Measurements from ENCODE around the gene STYK1. TPM values are rescaled to one million over a fixed set of nuclear protein-coding genes. Genes with fewer than 3 reads are reported as not detected.
A peak's percentile ranks its signal among the peaks of the same experiment; 100 is the strongest.
"Not testable (repeated sequence)": the region's sequence is repeated elsewhere in the genome, so short reads cannot be mapped to it uniquely, and the experiment has no call there.

Gene STYK1
- total RNA-seq, 1 donor from 2014 or later, result 0.21 TPM

DNA sequence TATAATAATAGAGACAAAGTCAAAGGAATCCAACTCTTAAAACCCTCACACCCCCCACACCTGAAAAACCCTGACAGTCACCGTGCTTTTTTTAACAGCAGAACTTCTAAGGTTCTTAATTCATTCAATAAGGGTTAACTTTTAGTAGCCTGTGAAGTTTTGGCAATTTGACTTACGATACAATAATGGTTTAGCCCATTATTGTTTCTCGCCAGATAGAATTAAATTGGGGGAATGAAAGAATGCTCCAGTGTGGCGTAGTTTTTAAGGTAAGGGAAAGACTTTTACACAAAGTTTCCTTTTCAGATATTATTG is 59.8 kb downstream of the STYK1 start:
- peaks cover 0 to 6% of the 10 kb centered on the region in 2 donors for H3K4me1 ChIP-seq
- H3K27ac ChIP-seq, result peak overlapping the region; percentile 87 to 94
- intact Hi-C loops (cut with DNase I), result no loop called here
- H3K4me3 ChIP-seq, result peak overlapping the region; percentile 86 to 99
- TF ChIP-seq, protein P1, sequence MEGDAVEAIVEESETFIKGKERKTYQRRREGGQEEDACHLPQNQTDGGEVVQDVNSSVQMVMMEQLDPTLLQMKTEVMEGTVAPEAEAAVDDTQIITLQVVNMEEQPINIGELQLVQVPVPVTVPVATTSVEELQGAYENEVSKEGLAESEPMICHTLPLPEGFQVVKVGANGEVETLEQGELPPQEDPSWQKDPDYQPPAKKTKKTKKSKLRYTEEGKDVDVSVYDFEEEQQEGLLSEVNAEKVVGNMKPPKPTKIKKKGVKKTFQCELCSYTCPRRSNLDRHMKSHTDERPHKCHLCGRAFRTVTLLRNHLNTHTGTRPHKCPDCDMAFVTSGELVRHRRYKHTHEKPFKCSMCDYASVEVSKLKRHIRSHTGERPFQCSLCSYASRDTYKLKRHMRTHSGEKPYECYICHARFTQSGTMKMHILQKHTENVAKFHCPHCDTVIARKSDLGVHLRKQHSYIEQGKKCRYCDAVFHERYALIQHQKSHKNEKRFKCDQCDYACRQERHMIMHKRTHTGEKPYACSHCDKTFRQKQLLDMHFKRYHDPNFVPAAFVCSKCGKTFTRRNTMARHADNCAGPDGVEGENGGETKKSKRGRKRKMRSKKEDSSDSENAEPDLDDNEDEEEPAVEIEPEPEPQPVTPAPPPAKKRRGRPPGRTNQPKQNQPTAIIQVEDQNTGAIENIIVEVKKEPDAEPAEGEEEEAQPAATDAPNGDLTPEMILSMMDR (IDR thresholded peaks at IDR 0.05), result no peak
- peaks cover 3 to 12% of the 10 kb centered on the region in 2 donors for H3K36me3 ChIP-seq
- H3K9me3 ChIP-seq, result no peaks in the 10 kb centered on the region
- DNase-seq (ENCODE audit: low spot score in 2 of 2), result no peak
- no peaks in the 10 kb centered on the region for H3K27me3 ChIP-seq

DNA sequence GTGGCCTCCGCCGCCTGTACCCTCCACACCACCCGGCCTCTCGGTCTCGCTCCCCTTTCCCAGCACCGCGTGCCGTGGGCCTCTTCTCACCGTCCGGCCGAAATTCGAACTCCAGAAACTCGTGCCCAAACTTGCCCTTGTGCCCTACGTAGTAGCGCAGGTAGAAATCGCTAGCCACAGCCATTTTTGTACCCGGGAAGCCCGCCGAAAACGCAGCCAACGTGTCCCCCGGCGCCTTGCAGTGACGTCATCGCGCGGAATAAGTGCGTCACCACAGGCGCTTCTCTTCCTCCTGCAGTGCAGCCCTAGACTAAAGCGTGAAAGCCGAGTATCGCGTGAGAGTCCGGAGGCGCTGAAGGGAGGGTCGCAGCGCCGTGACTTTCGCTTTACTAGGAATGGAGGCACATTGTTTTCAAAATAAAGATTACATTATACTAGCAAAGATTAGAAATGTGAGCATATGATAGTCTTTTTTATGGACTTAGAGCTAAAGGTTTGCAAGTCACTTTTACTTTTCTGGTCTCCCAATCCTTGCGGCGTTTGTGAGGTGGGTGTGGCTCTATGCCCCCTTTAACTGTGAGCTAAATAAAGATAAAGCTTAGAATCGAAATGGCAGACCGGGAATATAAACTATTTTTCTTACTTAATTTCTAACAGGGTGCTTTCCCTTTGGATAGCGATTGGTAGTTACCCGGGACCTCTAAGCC is 60.4 kb downstream of the STYK1 start, which contains the start of gene MAGOHB:
MAGOHB (minus strand) TSS at position 261 of the 707 bp plus-strand sequence; CDS start at position 184, 77 bp downstream.
- intact Hi-C loops (cut with DNase I), result loop anchor here (1.0 to 2.0 kb wide), 3 partner anchors 137 to 401 kb away; partner anchors contain the start of gene GABARAPL1
- Histone ChIP-seq H3K4me3 (peak within 1 kb of the TSS; percentile 86 to 99), H3K9me3 (no peaks in the 10 kb centered on the region), H3K27me3 (no peaks in the 10 kb centered on the region), H3K36me3 (peaks cover 3 to 17% of the 10 kb centered on the region in 2 donors), H3K4me1 (peaks cover 0 to 6% of the 10 kb centered on the region in 2 donors), H3K27ac (peak within 1 kb of the TSS; percentile 87 to 94)
- TF ChIP-seq, protein P1 (IDR thresholded peaks at IDR 0.05), result no peak
- DNase-seq (ENCODE audit: low spot score in 2 of 2), result peak; percentile 82 to 98

DNA sequence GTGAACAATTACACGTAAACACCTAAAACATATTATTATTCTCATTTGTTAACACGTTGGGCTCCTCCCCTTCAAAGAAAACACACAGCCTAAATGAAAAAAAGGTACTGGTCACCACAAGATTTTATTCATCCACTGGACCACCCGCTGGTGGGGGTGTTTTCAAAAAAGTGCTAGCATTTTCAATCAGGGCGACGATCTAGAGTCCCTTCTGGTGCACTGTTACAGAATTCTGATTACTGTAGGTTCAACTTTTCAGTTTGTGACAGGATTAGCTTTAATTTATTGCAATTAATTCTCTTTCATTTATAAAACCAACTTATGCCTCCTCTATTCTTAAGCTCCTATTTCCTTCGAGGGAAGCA is 60.9 kb downstream of the STYK1 start:
- H3K27ac ChIP-seq, result peak overlapping the region; percentile 87 to 94
- TF ChIP-seq, protein P1 (IDR thresholded peaks at IDR 0.05), result no peak
- no peak for DNase-seq (ENCODE audit: low spot score in 2 of 2)
- intact Hi-C loops (cut with DNase I), result loop anchor here (1.0 to 2.0 kb wide), 3 partner anchors 137 to 400 kb away; partner anchors contain the start of gene GABARAPL1
- H3K4me1 ChIP-seq, result peaks cover 0 to 6% of the 10 kb centered on the region in 2 donors
- no peaks in the 10 kb centered on the region for H3K9me3 ChIP-seq
- H3K4me3 ChIP-seq, result peak overlapping the region; percentile 86 to 99
- peaks cover 3 to 17% of the 10 kb centered on the region in 2 donors for H3K36me3 ChIP-seq
- H3K27me3 ChIP-seq, result no peaks in the 10 kb centered on the region

DNA sequence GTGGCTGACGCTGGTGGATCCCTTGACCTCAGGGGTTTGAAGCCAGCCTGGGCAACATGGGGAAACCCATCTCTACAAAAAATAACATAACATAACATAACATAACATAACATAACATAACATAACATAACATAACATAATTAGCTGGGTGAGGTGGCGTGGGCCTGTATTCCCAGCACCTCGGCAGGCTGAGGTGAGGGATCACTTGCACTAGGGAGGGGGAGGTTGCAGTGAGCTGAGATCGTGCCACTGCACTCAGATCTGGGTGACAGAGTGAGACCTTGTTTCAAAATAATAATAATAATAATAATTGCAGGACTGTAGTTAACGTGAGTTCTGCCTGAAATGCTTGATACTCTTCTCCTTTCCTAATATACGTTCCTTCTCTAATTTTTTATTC is 61.7 kb downstream of the STYK1 start:
- H3K9me3 ChIP-seq, result no peaks in the 10 kb centered on the region
- peak overlapping the region in 1 of 2 donors; percentile 99 for H3K4me3 ChIP-seq
- intact Hi-C loops (cut with DNase I), result loop anchor here (2.0 kb wide), 1 partner anchor 399 kb away; the partner anchor contains the start of gene GABARAPL1
- H3K36me3 ChIP-seq, result peaks cover 7 to 24% of the 10 kb centered on the region in 2 donors
- no peak for DNase-seq (ENCODE audit: low spot score in 2 of 2)
- no peak overlapping the region for H3K27ac ChIP-seq
- H3K27me3 ChIP-seq, result no peaks in the 10 kb centered on the region
- H3K4me1 ChIP-seq, result peaks cover 0 to 6% of the 10 kb centered on the region in 2 donors
- TF ChIP-seq, protein P1 (IDR thresholded peaks at IDR 0.05), result no peak

DNA sequence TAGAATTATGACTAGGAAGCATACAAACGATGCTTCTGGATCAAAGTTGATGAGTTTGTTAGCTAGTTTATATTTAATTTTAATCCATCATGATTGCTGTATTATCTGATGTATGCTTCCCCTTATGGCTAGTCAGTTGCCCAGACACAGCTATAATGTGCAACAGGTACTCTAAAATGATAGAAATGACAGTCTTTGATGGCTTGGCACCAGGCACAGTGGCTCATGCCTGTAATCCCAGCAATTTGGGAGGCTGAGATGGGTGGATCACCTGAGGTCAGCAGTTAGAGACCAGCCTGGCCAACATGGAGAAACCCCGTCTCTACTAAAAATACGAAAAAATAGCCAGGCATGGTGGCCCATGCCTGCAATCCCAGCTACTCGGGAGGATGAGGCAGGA is 62.6 kb downstream of the STYK1 start:
- H3K27me3 ChIP-seq; H3K9me3 ChIP-seq; H3K4me3 ChIP-seq; DNase-seq (ENCODE audit: low spot score in 2 of 2); intact Hi-C loops (cut with DNase I); H3K4me1 ChIP-seq; H3K27ac ChIP-seq: not testable (repeated sequence)
- peaks cover 11 to 27% of the 10 kb centered on the region in 2 donors for H3K36me3 ChIP-seq

DNA sequence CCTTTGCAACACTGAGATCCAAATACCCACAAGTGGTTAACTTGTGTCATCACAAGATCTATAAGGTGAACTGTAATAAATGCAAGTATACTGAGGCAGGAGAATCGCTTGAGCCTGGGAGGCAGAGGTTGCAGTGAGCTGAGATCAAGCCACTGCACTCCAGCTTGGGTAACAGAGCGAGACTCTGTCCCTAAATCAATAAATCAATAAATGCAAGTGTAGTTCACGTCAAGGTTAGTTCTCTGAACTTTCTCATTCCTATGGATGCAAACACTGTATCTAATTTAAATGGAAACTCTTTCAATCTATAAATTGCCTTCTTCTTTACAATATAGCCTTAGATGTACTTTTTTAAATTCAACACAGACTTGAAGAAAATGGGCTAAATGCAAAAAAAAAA is 63.7 kb downstream of the STYK1 start:
- H3K4me1 ChIP-seq, result peaks cover 0 to 6% of the 10 kb centered on the region in 2 donors
- H3K27ac ChIP-seq, result no peak overlapping the region
- no peaks in the 10 kb centered on the region for H3K27me3 ChIP-seq
- peaks cover 11 to 27% of the 10 kb centered on the region in 2 donors for H3K36me3 ChIP-seq
- no peak overlapping the region for H3K4me3 ChIP-seq
- TF ChIP-seq, protein P1 (IDR thresholded peaks at IDR 0.05), result no peak
- intact Hi-C loops (cut with DNase I), result no loop called here
- no peak for DNase-seq (ENCODE audit: low spot score in 2 of 2)
- H3K9me3 ChIP-seq, result no peaks in the 10 kb centered on the region
